ENCODE data around the gene MAPT. TPM values are rescaled to one million over a fixed set of nuclear protein-coding genes. Genes with fewer than 3 reads are reported as not detected.

MAPT gene
- total RNA-seq, 8 experiments from 2014 or later = 1.7 to 159 (median 84.5) TPM

GRCh38 chr17:46064460-46064859 lies 170.1 kb downstream of the MAPT start:
- WGBS, 10 experiments = 83 to 100% (median 100%) methylated on average over 1 of the region's 1 CpG; no CpG with 5 or more reads in 1 of the 10 experiments
- in situ Hi-C loops (cut with MboI; ENCODE audit: low pct_unique_long_range_greater_than_20kb in 2 of 9, low sequenced_read_pairs in 9 of 9, unreplicated experiment in 9 of 9) = no loop called here
- no peak overlapping the region for H3K27ac ChIP-seq
- H3K4me3 ChIP-seq = no peak overlapping the region
- H3K4me1 ChIP-seq (replicated peaks in 1 of 2) = no peaks in the 10 kb centered on the region
- ATAC-seq (replicated peaks in 6 of 8) = no peak

DNA sequence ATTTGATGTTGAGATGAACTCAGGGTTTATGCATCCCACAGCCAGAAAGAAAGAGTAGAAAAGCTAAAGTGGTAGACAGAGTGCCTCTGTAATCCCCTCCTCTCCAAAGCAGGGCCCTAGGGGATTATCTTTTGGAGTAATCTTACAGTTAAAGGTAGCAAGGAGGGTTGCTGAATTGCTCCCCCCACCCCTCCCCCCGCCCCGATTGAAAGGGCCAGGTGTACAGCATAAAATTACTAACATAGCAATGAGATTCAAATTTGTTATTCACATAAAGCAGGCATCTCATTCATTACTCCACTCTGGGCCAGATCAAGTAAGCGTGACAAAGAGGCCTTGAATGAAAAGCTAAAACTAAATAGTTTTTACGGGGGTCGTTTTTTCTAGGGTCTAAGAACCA lies 177.4 kb downstream of the MAPT start:
- Histone ChIP-seq H3K4me1 (replicated peaks in 1 of 2) (peaks cover 4 to 5% of the 10 kb centered on the region in 2 donors), H3K27ac (no peak overlapping the region), H3K4me3 (no peak overlapping the region)
- in situ Hi-C loops (cut with MboI; ENCODE audit: low pct_unique_long_range_greater_than_20kb in 2 of 9, low sequenced_read_pairs in 9 of 9, unreplicated experiment in 9 of 9) = loop anchor here in 1 of 9 experiments (10.0 kb wide), 1 partner anchor 53 kb away; no protein-coding TSS in a partner anchor
- 74 to 100% (median 84%) methylated on average over 1 to 5 of the region's 5 CpGs; no CpG with 5 or more reads in 3 of the 10 experiments for WGBS, 10 experiments
- no peak for ATAC-seq (replicated peaks in 6 of 8)

GRCh38 chr17:46072998-46073397 lies 178.6 kb downstream of the MAPT start:
- no peak overlapping the region for H3K27ac ChIP-seq
- peaks cover 4 to 5% of the 10 kb centered on the region in 2 donors for H3K4me1 ChIP-seq (replicated peaks in 1 of 2)
- WGBS, 10 experiments = 0 to 100% (median 80%) methylated on average over 1 of the region's 1 CpG
- H3K4me3 ChIP-seq = no peak overlapping the region
- in situ Hi-C loops (cut with MboI; ENCODE audit: low pct_unique_long_range_greater_than_20kb in 2 of 9, low sequenced_read_pairs in 9 of 9, unreplicated experiment in 9 of 9) = loop anchor here in 1 of 9 experiments (10.0 kb wide), 1 partner anchor 52 kb away; no protein-coding TSS in a partner anchor
- peak in 3 of 8 experiments; percentile 22 to 53 (median 36) for ATAC-seq (replicated peaks in 6 of 8)

GRCh38 chr17:46074540-46074939 lies 180.2 kb downstream of the MAPT start:
- 83 to 100% (median 100%) methylated on average over 1 of the region's 1 CpG; no CpG with 5 or more reads in 4 of the 10 experiments for WGBS, 10 experiments
- ATAC-seq (replicated peaks in 6 of 8) = no peak
- in situ Hi-C loops (cut with MboI; ENCODE audit: low pct_unique_long_range_greater_than_20kb in 2 of 9, low sequenced_read_pairs in 9 of 9, unreplicated experiment in 9 of 9) = loop anchor here in 1 of 9 experiments (10.0 kb wide), 1 partner anchor 50 kb away; no protein-coding TSS in a partner anchor
- Histone ChIP-seq H3K27ac (no peak overlapping the region), H3K4me3 (no peak overlapping the region), H3K4me1 (replicated peaks in 1 of 2) (peaks cover 4 to 5% of the 10 kb centered on the region in 2 donors)

Other genes starting within 250 kb of the MAPT start
- gene CRHR1, start 110.2 kb upstream of the MAPT start, total RNA-seq = 10 to 100 TPM in 1 of 8 experiments, 1 to 10 TPM in 4, under 1 TPM in 2, not detected in 1; 0.21 to 10.3 (median 1.7) TPM
- gene SPPL2C, start 49.7 kb upstream of the MAPT start, total RNA-seq = under 1 TPM in 7 of 8 experiments, not detected in 1; 0.07 to 0.47 (median 0.14) TPM
- under 1 TPM in 1 of 8 experiments, not detected in 7; 0.78 TPM for gene STH, start 104.7 kb downstream of the MAPT start, total RNA-seq